ENCODE data around the gene SLC17A5. TPM values are rescaled to one million over a fixed set of nuclear protein-coding genes. Genes with fewer than 3 reads are reported as not detected.

SLC17A5 gene
- total RNA-seq, 1 donor from 2014 or later = 8.1 TPM

DNA sequence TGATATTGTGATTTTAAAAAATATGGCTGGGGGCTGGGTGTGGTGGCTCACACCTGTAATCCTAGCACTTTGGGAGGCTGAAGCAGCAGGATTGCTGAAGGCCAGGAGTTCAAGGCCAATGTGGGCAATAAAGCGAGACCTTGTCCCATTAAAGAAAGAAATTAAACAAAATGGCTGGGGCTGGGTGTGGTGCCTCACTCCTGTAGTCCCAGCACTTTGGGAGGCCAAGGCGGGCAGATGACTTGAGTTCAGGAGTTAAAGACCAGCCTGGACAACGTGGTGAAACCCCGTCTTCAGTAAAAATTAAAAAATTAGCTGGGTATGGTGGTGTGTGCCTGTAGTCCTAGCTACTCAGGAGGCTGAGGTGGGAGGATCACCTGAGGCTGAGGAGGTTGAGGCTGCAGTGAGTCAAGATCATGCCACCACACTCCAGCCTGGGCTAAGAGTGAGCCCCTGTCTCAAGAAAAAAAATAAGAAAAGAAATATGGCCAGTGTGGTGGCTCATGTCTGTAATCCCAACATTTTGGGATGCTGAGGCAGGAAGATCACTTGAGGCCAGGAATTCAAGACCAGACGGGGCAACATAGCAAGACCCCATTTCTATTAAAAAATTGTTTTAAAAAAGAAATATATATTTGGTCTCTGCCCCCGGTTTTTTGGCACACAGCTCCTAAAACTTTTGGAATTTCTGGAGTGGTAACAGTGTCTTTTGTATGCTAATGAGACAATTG lies 39.8 kb downstream of the SLC17A5 start:
- Mint-ChIP-seq H3K4me3 (ENCODE audit: low read depth) (no peak overlapping the region), H3K27me3 (no peaks in the 10 kb centered on the region), H3K9me3 (ENCODE audit: low read depth) (no peaks in the 10 kb centered on the region), H3K27ac (no peak overlapping the region), H3K4me1 (ENCODE audit: low read depth) (no peaks in the 10 kb centered on the region), H3K36me3 (ENCODE audit: insufficient read depth) (peaks cover 1% of the 10 kb centered on the region)
- no peak for DNase-seq (ENCODE audit: low spot score, unreplicated experiment)
- TF ChIP-seq, protein P1, sequence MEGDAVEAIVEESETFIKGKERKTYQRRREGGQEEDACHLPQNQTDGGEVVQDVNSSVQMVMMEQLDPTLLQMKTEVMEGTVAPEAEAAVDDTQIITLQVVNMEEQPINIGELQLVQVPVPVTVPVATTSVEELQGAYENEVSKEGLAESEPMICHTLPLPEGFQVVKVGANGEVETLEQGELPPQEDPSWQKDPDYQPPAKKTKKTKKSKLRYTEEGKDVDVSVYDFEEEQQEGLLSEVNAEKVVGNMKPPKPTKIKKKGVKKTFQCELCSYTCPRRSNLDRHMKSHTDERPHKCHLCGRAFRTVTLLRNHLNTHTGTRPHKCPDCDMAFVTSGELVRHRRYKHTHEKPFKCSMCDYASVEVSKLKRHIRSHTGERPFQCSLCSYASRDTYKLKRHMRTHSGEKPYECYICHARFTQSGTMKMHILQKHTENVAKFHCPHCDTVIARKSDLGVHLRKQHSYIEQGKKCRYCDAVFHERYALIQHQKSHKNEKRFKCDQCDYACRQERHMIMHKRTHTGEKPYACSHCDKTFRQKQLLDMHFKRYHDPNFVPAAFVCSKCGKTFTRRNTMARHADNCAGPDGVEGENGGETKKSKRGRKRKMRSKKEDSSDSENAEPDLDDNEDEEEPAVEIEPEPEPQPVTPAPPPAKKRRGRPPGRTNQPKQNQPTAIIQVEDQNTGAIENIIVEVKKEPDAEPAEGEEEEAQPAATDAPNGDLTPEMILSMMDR (IDR thresholded peaks at IDR 0.05; ENCODE audit: unreplicated experiment) = no peak

DNA sequence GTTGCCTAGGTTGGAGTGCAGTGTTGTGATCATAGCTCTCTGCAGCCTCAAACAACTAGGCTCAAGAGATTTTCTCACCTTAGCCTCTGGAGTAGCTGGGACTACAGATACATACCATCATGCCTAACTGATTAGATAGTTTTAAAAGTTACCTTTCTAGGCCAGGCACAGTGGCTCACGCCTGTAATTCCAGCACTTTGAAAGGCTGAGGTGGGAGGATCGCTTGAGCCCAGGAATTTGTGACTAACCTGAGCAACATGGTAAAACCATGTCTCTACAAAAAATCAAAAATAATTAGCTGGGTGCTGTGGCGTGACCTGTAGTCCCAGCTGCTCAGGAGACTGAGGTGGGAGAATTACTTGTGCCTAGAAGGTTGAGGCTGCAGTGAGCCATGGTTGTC lies 41.2 kb downstream of the SLC17A5 start:
- Mint-ChIP-seq H3K27ac (no peak overlapping the region), H3K36me3 (ENCODE audit: insufficient read depth) (peaks cover 1% of the 10 kb centered on the region), H3K27me3 (no peaks in the 10 kb centered on the region), H3K4me3 (ENCODE audit: low read depth) (no peak overlapping the region), H3K4me1 (ENCODE audit: low read depth) (peaks cover 1% of the 10 kb centered on the region), H3K9me3 (ENCODE audit: low read depth) (no peaks in the 10 kb centered on the region)
- TF ChIP-seq, protein P1 (IDR thresholded peaks at IDR 0.05; ENCODE audit: unreplicated experiment) = no peak
- DNase-seq (ENCODE audit: low spot score, unreplicated experiment) = no peak

DNA sequence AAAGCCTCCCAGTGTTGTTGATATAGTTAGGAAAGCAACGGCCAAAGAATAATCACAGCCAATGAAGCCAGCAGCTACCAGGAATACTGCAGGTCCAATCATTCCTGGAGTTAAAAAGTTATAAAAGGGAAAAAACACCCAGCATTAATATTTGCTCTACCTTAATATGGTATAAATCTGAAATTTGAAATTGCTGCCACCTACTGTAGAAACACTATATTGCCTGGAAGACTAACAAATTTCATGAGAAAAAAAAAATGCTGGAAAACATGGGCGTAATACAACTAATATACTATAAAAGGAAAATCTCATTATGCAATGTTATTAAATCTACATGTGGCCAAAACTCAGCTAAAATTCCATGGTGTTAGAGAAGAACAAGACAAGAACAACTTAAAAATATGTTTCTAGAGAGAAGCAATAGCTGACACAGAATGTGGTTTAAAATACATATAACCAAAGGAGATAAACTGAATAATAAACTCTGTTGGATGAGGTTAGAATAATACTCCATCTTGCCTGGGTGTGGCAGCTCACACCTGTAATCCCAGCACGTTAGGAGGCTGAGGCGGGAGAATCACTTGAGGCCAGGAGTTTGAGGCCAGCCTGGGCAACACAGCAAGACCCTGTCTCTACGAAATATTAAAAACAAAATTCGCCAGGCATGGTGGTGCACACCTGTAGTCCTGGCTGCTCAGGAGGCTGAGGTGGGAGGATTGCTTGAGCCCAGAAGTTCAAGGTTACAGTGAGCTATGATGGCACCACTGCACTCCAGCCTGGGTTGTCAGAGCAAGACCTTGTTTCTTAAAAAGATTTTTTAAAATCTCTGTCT lies 43.1 kb downstream of the SLC17A5 start:
- Mint-ChIP-seq H3K36me3 (ENCODE audit: insufficient read depth) (peaks cover 1% of the 10 kb centered on the region), H3K27ac (no peak overlapping the region), H3K27me3 (no peaks in the 10 kb centered on the region), H3K4me3 (ENCODE audit: low read depth) (no peak overlapping the region), H3K9me3 (ENCODE audit: low read depth) (no peaks in the 10 kb centered on the region), H3K4me1 (ENCODE audit: low read depth) (peaks cover 1% of the 10 kb centered on the region)
- no peak for DNase-seq (ENCODE audit: low spot score, unreplicated experiment)
- TF ChIP-seq, protein P1 (IDR thresholded peaks at IDR 0.05; ENCODE audit: unreplicated experiment) = peak; percentile 64

DNA sequence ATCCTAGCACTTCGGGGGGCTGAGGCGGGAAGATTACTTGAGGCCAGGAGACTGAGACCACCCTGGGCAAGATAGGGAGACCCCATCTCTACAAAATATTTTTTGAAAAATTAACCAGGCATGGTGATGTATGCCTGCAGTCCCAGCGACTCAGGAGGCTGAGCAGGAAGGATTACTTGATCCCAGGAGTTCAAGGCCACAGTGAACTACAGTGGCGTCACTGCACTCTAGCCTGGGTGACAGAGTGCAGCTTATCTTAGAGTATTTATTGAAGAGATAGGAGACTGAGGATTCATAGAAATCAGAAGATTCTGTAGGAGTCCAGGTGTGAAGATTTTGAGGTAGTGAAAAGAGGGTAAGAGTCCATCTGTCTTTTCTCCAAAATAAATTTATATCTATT lies 45.0 kb downstream of the SLC17A5 start:
- TF ChIP-seq, protein P1 (IDR thresholded peaks at IDR 0.05; ENCODE audit: unreplicated experiment) = no peak
- Mint-ChIP-seq H3K4me3 (ENCODE audit: low read depth) (no peak overlapping the region), H3K27ac (peak overlapping the region; percentile 85), H3K4me1 (ENCODE audit: low read depth) (peaks cover 1% of the 10 kb centered on the region), H3K27me3 (no peaks in the 10 kb centered on the region), H3K9me3 (ENCODE audit: low read depth) (no peaks in the 10 kb centered on the region), H3K36me3 (ENCODE audit: insufficient read depth) (peaks cover 1% of the 10 kb centered on the region)
- DNase-seq (ENCODE audit: low spot score, unreplicated experiment) = no peak

DNA sequence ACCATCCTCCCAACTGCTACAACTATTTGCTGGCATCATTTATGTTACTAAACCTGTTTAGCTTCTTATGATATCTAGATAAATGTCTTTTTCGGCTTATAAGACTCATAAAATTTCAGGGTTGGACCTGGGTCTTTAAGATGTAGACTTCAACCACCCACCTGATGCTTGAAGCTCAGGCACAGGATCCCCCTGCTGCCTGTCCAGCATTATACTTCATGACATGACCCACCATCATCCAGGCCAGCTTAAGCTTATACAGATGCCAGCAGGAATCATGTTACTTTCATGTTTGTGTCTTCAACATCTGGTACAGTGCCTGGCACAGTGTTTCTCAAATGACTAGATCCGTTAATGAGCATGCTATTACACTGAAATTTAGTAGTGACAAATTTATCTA lies 47.4 kb downstream of the SLC17A5 start:
- DNase-seq (ENCODE audit: low spot score, unreplicated experiment) = no peak
- H3K4me3 Mint-ChIP-seq (ENCODE audit: low read depth) = no peak overlapping the region
- no peaks in the 10 kb centered on the region for H3K27me3 Mint-ChIP-seq
- peaks cover 1% of the 10 kb centered on the region for H3K4me1 Mint-ChIP-seq (ENCODE audit: low read depth)
- no peak overlapping the region for H3K27ac Mint-ChIP-seq
- H3K36me3 Mint-ChIP-seq (ENCODE audit: insufficient read depth) = peaks cover 4% of the 10 kb centered on the region
- no peaks in the 10 kb centered on the region for H3K9me3 Mint-ChIP-seq (ENCODE audit: low read depth)
- TF ChIP-seq, protein P1 (IDR thresholded peaks at IDR 0.05; ENCODE audit: unreplicated experiment) = no peak

All from progenitor cell of endocrine pancreas (in vitro differentiated cells).